GM23338 (cell line): Measurements from ENCODE around the gene RESP18.

ENCODE experiments used
- CTCF ChIP-seq, 2 experiments: fragments of 200-600 bp in 1 of 2; sonication (generic) in 1 of 2; conservative IDR thresholded peaks; 2 replicates each; pipeline versions ENCODE4 v1.5.1 to v1.6.1; 2016 to 2017; ENCODE audit warnings: antibody characterized with exemption in 2 of 2, low read depth in 2 of 2, mild to moderate bottlenecking in 2 of 2, moderate library complexity in 1 of 2
- EZH2 ChIP-seq: fragments of 200-600 bp; sonication (generic); IDR thresholded peaks from one replicate; pipeline ENCODE4 v1.8.0; 2017; ENCODE audit warnings: antibody characterized with exemption, mild to moderate bottlenecking, low read depth; ENCODE audit not compliant: unreplicated experiment
- EZH2phosphoT487 ChIP-seq: fragments of 200-600 bp; sonication (generic); IDR thresholded peaks from one replicate; pipeline ENCODE4 v1.8.1; 2018; ENCODE audit warnings: antibody characterized with exemption; ENCODE audit not compliant: unreplicated experiment
- JUNB ChIP-seq: IDR thresholded peaks from one replicate; pipeline ENCODE4 v1.6.1; 2016; ENCODE audit warnings: antibody characterized with exemption; ENCODE audit not compliant: unreplicated experiment
- NANOG ChIP-seq: IDR thresholded peaks from 2 replicates; pipeline ENCODE4 v1.6.1; 2016; ENCODE audit warnings: antibody characterized with exemption, borderline replicate concordance
- POLR2AphosphoS5 ChIP-seq: IDR thresholded peaks from 2 replicates; pipeline ENCODE4 v1.6.1; 2016; ENCODE audit warnings: antibody characterized with exemption, low read depth
- STAT1 ChIP-seq: IDR thresholded peaks from one replicate; pipeline ENCODE4 v1.6.1; 2016; ENCODE audit warnings: antibody characterized with exemption; ENCODE audit not compliant: unreplicated experiment
- ZNF331 ChIP-seq: fragments of 250-450 bp; sonication (Bioruptor Pico); IDR thresholded peaks from 2 replicates; pipeline ENCODE4 v1.5.0; 2020; ENCODE audit warnings: low read depth, mild to moderate bottlenecking, moderate library complexity
- TF ChIP-seq, protein P1 (sequence below): IDR thresholded peaks from 2 replicates; pipeline ENCODE4 v1.6.1; 2016; ENCODE audit warnings: antibody characterized with exemption
- TF ChIP-seq, protein P2 (sequence below): IDR thresholded peaks from one replicate; pipeline ENCODE4 v1.6.1; 2018; ENCODE audit warnings: antibody characterized with exemption; ENCODE audit not compliant: unreplicated experiment

DNA sequence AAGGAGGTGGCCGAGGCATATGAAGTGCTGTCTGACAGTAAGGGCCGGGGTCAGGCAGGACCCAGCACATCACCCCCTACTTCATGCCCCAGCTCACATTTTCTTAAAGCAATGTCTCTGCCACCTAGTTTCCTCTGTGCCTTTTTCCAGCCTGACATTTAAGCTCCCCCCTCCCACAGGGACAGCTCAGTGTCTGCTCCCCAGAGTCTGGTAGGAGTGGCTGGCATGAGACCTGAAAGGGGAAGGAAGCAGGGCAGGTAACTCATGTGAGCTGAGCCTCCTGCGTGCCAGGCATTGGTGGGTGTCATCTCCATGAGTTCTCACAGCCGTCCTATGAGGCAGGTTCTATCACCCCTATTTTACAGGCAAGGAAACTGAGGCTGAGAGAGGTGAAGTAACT, 51.9 kb downstream of the RESP18 start:
- TF ChIP-seq EZH2 = no peak
- TF ChIP-seq CTCF (conservative IDR thresholded peaks at IDR 0.05; ENCODE audit: low read depth in 2 of 2) = no peak
- TF ChIP-seq POLR2AphosphoS5 = no peak
- TF ChIP-seq, protein P1, sequence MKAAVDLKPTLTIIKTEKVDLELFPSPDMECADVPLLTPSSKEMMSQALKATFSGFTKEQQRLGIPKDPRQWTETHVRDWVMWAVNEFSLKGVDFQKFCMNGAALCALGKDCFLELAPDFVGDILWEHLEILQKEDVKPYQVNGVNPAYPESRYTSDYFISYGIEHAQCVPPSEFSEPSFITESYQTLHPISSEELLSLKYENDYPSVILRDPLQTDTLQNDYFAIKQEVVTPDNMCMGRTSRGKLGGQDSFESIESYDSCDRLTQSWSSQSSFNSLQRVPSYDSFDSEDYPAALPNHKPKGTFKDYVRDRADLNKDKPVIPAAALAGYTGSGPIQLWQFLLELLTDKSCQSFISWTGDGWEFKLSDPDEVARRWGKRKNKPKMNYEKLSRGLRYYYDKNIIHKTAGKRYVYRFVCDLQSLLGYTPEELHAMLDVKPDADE = no peak
- TF ChIP-seq JUNB = no peak
- no peak for TF ChIP-seq ZNF331
- TF ChIP-seq EZH2phosphoT487 = no peak
- TF ChIP-seq, protein P2, sequence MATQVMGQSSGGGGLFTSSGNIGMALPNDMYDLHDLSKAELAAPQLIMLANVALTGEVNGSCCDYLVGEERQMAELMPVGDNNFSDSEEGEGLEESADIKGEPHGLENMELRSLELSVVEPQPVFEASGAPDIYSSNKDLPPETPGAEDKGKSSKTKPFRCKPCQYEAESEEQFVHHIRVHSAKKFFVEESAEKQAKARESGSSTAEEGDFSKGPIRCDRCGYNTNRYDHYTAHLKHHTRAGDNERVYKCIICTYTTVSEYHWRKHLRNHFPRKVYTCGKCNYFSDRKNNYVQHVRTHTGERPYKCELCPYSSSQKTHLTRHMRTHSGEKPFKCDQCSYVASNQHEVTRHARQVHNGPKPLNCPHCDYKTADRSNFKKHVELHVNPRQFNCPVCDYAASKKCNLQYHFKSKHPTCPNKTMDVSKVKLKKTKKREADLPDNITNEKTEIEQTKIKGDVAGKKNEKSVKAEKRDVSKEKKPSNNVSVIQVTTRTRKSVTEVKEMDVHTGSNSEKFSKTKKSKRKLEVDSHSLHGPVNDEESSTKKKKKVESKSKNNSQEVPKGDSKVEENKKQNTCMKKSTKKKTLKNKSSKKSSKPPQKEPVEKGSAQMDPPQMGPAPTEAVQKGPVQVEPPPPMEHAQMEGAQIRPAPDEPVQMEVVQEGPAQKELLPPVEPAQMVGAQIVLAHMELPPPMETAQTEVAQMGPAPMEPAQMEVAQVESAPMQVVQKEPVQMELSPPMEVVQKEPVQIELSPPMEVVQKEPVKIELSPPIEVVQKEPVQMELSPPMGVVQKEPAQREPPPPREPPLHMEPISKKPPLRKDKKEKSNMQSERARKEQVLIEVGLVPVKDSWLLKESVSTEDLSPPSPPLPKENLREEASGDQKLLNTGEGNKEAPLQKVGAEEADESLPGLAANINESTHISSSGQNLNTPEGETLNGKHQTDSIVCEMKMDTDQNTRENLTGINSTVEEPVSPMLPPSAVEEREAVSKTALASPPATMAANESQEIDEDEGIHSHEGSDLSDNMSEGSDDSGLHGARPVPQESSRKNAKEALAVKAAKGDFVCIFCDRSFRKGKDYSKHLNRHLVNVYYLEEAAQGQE = no peak
- TF ChIP-seq STAT1 = no peak
- TF ChIP-seq NANOG = no peak
